Panc1 (cell line): ENCODE data around the gene DIAPH3. TPM values are rescaled to one million over a fixed set of nuclear protein-coding genes. Genes with fewer than 3 reads are reported as not detected.
"Not testable (repeated sequence)": the region's sequence is repeated elsewhere in the genome, so short reads cannot be mapped to it uniquely, and the experiment has no call there.

ENCODE experiments used
- ATAC-seq: fragments of 200-7000 bp; cut with Tn5 transposase; 2 replicates; pipeline ENCODE4 v1.9.1; 2020; ENCODE audit warnings: mild to moderate bottlenecking, moderate library complexity
- BruUV-seq: library from RNA; stranded (reverse); fragments of 400-500 nt; replicated peaks from 2 replicates; lab custom pipeline; 2021; lab: Mats Ljungman, UMichigan
- CTCF ChIA-PET: fragments of 300-600 bp; sonication (Branson Sonifier 250); formaldehyde crosslinking; loops from one replicate; lab custom pipeline; 2022; ENCODE audit warnings: antibody characterized with exemption; lab: Charles Lee
- POLR2A ChIA-PET: fragments of 300-600 bp; sonication (Branson Sonifier 250); formaldehyde crosslinking; loops from one replicate; lab custom pipeline; 2022; ENCODE audit warnings: antibody characterized with exemption; lab: Charles Lee
- DNase-seq: peaks from one replicate; pipeline ENCODE4 v3.0.0-alpha.2; 2010; ENCODE audit warnings: low read depth, low spot score
- H3K27ac ChIP-seq: 2 replicates; pipeline ENCODE4 v1.5.1; 2011; ENCODE audit warnings: mild to moderate bottlenecking, low read length, inconsistent platforms
- H3K27me3 ChIP-seq: fragments of 200-500 bp; sonication (Bioruptor generic); 2 replicates; pipeline ENCODE4 v1.6.0; 2014; ENCODE audit warnings: low read length, inconsistent platforms; ENCODE audit not compliant: control insufficient read depth, insufficient read depth
- H3K36me3 ChIP-seq: fragments of 200-500 bp; sonication (Bioruptor generic); 2 replicates; pipeline ENCODE4 v1.5.1; 2014; ENCODE audit warnings: inconsistent platforms, mild to moderate bottlenecking, low read length, moderate library complexity; ENCODE audit not compliant: control insufficient read depth, insufficient read depth
- H3K4me1 ChIP-seq: 2 replicates; pipeline ENCODE4 v1.5.1; 2011; ENCODE audit warnings: inconsistent platforms, mild to moderate bottlenecking, low read length, moderate library complexity; ENCODE audit not compliant: control insufficient read depth, insufficient read depth
- H3K4me3 ChIP-seq, 2 experiments: 2 replicates each; pipeline ENCODE4 v1.5.1; 2011 to 2012; ENCODE audit warnings: low read depth in 2 of 2, low read length in 2 of 2, mild to moderate bottlenecking in 2 of 2, inconsistent platforms in 1 of 2, moderate library complexity in 1 of 2
- H3K9me3 ChIP-seq: fragments of 200-500 bp; sonication (Bioruptor generic); 2 replicates; pipeline ENCODE4 v1.5.1; 2014; ENCODE audit warnings: low read depth, mild to moderate bottlenecking, inconsistent platforms, low read length, moderate library complexity; ENCODE audit not compliant: control insufficient read depth, insufficient read depth
- CTCF ChIP-seq: fragments of 450-650 bp; IDR thresholded peaks from 2 replicates; pipeline ENCODE4 v1.5.1; 2017; ENCODE audit warnings: mild to moderate bottlenecking
- POLR2AphosphoS5 ChIP-seq: IDR thresholded peaks from 2 replicates; pipeline ENCODE4 v1.6.1; 2012; ENCODE audit warnings: mild to moderate bottlenecking, low read depth, low read length, moderate library complexity
- REST ChIP-seq, 2 experiments: IDR thresholded peaks; 2 replicates each; pipeline ENCODE4 v1.6.1; 2011 to 2012; ENCODE audit warnings: low read depth in 2 of 2, control low read depth in 1 of 2, low read length in 1 of 2, mild to moderate bottlenecking in 1 of 2, moderate library complexity in 1 of 2; ENCODE audit not compliant: insufficient read depth in 1 of 2
- SIN3A ChIP-seq: IDR thresholded peaks from 2 replicates; pipeline ENCODE4 v1.6.1; 2012; ENCODE audit warnings: low read depth, mild to moderate bottlenecking, low read length, moderate library complexity, borderline replicate concordance; ENCODE audit not compliant: insufficient read depth
- TCF7L2 ChIP-seq: IDR thresholded peaks from 2 replicates; pipeline ENCODE4 v1.6.1; 2011; ENCODE audit warnings: mild to moderate bottlenecking, low read depth, low read length, inconsistent platforms
- in situ Hi-C: cut with HindIII; loops from 2 replicates; pipeline ENCODE4 v1.10.0; 2016; ENCODE audit warnings: low sequenced_read_pairs, low pct_unique_long_range_greater_than_20kb
- intact Hi-C: fragments of 100-400 bp; cut with micrococcal nuclease; formaldehyde crosslinking; loops from one replicate; pipeline ENCODE4 v1.10.0; 2022; ENCODE audit not compliant: unreplicated experiment
- total RNA-seq: library from RNA; stranded (reverse); gene quantifications from one replicate; pipeline ENCODE4 v1.2.1, GENCODE V29; 2021; ENCODE audit not compliant: unreplicated experiment

DIAPH3 gene
- total RNA-seq, 1 experiment from 2014 or later = 15.4 TPM

GRCh38 chr13:60051754-60052285, 111.9 kb downstream of the DIAPH3 start:
- ATAC-seq = no peak
- in situ Hi-C loops = no loop called here

GRCh38 chr13:60048353-60048752, 115.4 kb downstream of the DIAPH3 start:
- DNase-seq, CTCF ChIA-PET, H3K4me1 ChIP-seq, intact Hi-C loops, BruUV-seq, H3K27ac ChIP-seq, H3K9me3 ChIP-seq, POLR2A ChIA-PET, H3K36me3 ChIP-seq, H3K27me3 ChIP-seq, ATAC-seq, in situ Hi-C loops, H3K4me3 ChIP-seq: not testable (repeated sequence)

More at GRCh38 chr13:60051754-60052285, 111.9 kb downstream of the DIAPH3 start:
- no peaks in the 10 kb centered on the region for H3K27me3 ChIP-seq
- H3K27ac ChIP-seq = no peak overlapping the region
- H3K4me3 ChIP-seq = no peak overlapping the region
- TF ChIP-seq POLR2AphosphoS5 (no peak), CTCF (no peak), REST (IDR thresholded peaks at IDR 0.05; ENCODE audit: insufficient read depth in 1 of 2, low read depth in 2 of 2, low read length in 1 of 2) (no peak), SIN3A (no peak), TCF7L2 (no peak)
- no peaks in the 10 kb centered on the region for H3K9me3 ChIP-seq
- no peak for DNase-seq
- intact Hi-C loops = no loop called here
- no peaks in the 10 kb centered on the region; the same call in 1 of the 2 replicates for H3K4me1 ChIP-seq
- no TSS peak for BruUV-seq
- ChIA-PET CTCF (no interaction called here), POLR2A (no interaction called here)
- no peaks in the 10 kb centered on the region for H3K36me3 ChIP-seq

- ChIA-PET CTCF (no interaction called here), POLR2A (no interaction called here)
- DNase-seq = no peak
- H3K9me3 ChIP-seq = no peaks in the 10 kb centered on the region
- no peaks in the 10 kb centered on the region for H3K36me3 ChIP-seq
- BruUV-seq = no TSS peak
- no peak for TF ChIP-seq REST (IDR thresholded peaks at IDR 0.05; ENCODE audit: insufficient read depth in 1 of 2, low read depth in 2 of 2, low read length in 1 of 2)
- TF ChIP-seq TCF7L2 = no peak
- H3K27ac ChIP-seq = no peak overlapping the region
- intact Hi-C loops = no loop called here
- no peak for ATAC-seq
- no peaks in the 10 kb centered on the region for H3K27me3 ChIP-seq
- in situ Hi-C loops = no loop called here
- H3K4me1 ChIP-seq = no peaks in the 10 kb centered on the region; the same call in 1 of the 2 replicates
- no peak overlapping the region for H3K4me3 ChIP-seq
Measured at GRCh38 chr13:60047918-60048317, 115.8 kb downstream of the DIAPH3 start.
